ENCODE measurements around the gene USP16.

DNA sequence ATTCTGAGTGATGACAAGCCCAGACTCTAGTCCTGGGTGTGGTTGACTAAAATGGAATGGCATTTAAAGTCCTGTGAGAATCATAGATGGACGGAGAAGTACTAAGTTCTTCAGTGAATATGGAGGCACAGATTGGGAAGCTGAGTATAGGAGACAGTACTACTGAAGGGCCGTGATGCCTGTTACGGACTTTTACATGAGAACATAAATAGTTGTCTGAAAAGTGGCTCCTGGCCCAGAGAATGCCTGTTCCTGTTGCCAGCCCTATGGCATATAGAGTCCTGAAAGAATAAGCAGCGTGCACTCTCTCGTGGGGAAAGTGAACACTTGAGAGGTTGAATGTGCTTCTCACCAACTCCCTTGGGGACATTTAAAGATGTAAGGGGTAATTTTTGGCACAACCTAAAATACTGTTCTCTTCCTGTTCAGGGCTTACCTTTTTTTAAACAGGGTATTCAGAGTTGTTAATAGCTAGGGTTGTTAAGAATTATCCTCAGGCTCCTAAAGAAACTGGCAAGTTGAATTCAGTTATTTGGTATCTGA is 28.6 kb downstream of the USP16 start:
- TF ChIP-seq, protein P1, sequence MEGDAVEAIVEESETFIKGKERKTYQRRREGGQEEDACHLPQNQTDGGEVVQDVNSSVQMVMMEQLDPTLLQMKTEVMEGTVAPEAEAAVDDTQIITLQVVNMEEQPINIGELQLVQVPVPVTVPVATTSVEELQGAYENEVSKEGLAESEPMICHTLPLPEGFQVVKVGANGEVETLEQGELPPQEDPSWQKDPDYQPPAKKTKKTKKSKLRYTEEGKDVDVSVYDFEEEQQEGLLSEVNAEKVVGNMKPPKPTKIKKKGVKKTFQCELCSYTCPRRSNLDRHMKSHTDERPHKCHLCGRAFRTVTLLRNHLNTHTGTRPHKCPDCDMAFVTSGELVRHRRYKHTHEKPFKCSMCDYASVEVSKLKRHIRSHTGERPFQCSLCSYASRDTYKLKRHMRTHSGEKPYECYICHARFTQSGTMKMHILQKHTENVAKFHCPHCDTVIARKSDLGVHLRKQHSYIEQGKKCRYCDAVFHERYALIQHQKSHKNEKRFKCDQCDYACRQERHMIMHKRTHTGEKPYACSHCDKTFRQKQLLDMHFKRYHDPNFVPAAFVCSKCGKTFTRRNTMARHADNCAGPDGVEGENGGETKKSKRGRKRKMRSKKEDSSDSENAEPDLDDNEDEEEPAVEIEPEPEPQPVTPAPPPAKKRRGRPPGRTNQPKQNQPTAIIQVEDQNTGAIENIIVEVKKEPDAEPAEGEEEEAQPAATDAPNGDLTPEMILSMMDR (IDR thresholded peaks at IDR 0.05): no peak
- TF ChIP-seq POLR2A (IDR thresholded peaks at IDR 0.05): no peak

Measured in Peyer's patch (tissue), 4 donors.